OCI-LY7 (cell line): ENCODE data around the gene RIPOR1.

Experiments used
- CTCF ChIP-seq: fragments of 200-600 bp; sonication (generic); conservative IDR thresholded peaks from 2 replicates; pipeline ENCODE4 v1.5.1; 2014; ENCODE audit warnings: mild to moderate bottlenecking, antibody characterized with exemption, low read length, moderate library complexity, mixed read lengths
- EZH2phosphoT487 ChIP-seq: fragments of 200-600 bp; sonication (generic); IDR thresholded peaks from 2 replicates; pipeline ENCODE4 v1.6.1; 2018; ENCODE audit warnings: low read depth, borderline replicate concordance, mild to moderate bottlenecking, mixed run types, antibody characterized with exemption, low read length, moderate library complexity, mixed read lengths

- TF ChIP-seq CTCF (no peak), EZH2phosphoT487 (no peak)
Measured at GRCh38 chr16:67519242-67519641, 9.4 kb upstream of the RIPOR1 start.
